Upper lobe of left lung (tissue), 4 donors: ENCODE results near the gene SSX7.

Experiments
- CTCF ChIP-seq, 6 experiments: fragments of 450-650 bp in 4 of 6; fragments of 200-600 bp in 2 of 6; sonication (generic) in 2 of 6; IDR thresholded peaks; one replicate each; pipeline ENCODE4 v1.5.1; 2016 to 2019; ENCODE audit warnings: antibody characterized with exemption in 6 of 6
- POLR2A ChIP-seq, 4 donors: fragments of 450-650 bp; IDR thresholded peaks; one replicate each; pipeline ENCODE4 v1.5.1; 2016 to 2017; ENCODE audit warnings: antibody characterized with exemption in 4 of 4, mild to moderate bottlenecking in 2 of 4

- TF ChIP-seq CTCF (IDR thresholded peaks at IDR 0.05) (no peak), POLR2A (IDR thresholded peaks at IDR 0.05) (no peak)
These were observed 55.8 kb downstream of the SSX7 start for GRCh38 chrX:52598886-52599285.
